HG03095 (cell line): ENCODE measurements around the gene TBC1D28.
"Not testable (repeated sequence)": the region's sequence is repeated elsewhere in the genome, so short reads cannot be mapped to it uniquely, and the experiment has no call there.

ENCODE experiments used
- ATAC-seq: cut with Tn5 transposase; IDR thresholded peaks from one replicate; pipeline ENCODE4 v1.9.1; 2021; ENCODE audit warnings: moderate library complexity; ENCODE audit not compliant: unreplicated experiment

The TBC1D28 gene

DNA sequence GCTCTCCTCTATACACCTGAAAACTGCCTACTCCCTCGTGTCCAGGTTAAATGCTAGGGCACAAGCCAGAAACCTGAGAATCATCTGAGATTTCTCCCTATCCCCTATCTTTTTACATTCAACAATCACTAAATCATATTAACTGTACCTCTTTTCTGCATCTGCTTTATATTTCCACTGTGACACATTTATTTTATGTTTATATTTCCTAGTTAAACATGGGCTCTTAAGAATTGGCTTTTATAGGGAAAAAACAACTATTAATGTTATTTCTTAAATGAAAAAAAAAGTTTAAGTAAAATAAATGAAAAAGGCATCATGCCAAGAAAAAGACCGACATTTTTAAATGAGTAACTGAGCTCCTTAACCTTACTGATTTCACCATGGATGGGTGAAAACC, 26.6 kb downstream of the TBC1D28 start:
- not testable (repeated sequence) for ATAC-seq

DNA sequence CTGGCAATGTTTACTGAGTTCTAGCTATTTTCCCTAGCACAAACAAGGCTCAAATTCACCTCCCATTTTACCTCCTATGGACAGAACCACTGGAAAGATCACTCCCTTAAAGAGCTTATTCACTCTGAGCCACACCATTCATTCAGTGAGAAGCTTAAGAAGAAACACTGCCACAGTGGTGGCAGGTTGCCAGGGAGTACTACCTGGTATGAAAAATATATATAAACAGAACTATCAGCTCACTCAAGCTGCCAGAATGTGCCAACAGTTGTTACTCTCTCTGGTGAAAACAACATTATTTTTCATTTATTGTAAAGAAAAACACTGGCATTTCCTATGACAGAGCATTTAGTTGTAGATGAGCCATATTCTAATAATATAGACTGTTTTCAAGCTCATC, 31.2 kb downstream of the TBC1D28 start:
- not testable (repeated sequence) for ATAC-seq

DNA sequence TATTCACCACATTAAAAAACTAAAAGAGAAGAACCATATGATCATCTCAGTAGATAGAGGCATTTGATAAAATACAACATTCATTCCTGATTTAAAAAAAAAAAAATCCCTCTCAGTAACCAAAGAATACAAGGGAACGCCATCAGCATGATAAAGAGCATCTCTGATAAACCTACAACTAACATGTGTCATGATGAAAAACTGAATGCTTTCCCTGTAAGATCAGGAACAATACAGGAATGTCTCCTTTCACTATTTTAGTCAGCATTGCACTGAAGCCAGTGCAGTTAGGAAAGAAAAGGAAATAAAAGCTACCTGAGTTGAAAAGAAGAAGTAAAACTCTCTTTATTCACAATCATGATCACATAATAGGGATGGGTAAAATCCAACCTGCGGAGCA, 51.1 kb downstream of the TBC1D28 start:
- not testable (repeated sequence) for ATAC-seq
